Parathyroid adenoma (tissue), 2 donors: Measurements from ENCODE around the gene CABLES2.

Source experiments
- H2AFZ ChIP-seq: fragments of 300-600 bp; sonication (generic); one replicate; pipeline ENCODE4 v1.7.0; 2017; ENCODE audit warnings: antibody characterized with exemption, mild to moderate bottlenecking
- H3K27ac ChIP-seq: fragments of 300-600 bp; sonication (generic); one replicate; pipeline ENCODE4 v1.7.0; 2017
- H3K27me3 ChIP-seq: fragments of 300-600 bp; sonication (generic); one replicate; pipeline ENCODE4 v1.7.0; 2017; ENCODE audit warnings: low read length; ENCODE audit not compliant: control insufficient read depth, insufficient read depth
- H3K36me3 ChIP-seq: fragments of 300-600 bp; sonication (generic); one replicate; pipeline ENCODE4 v1.7.0; 2017; ENCODE audit warnings: low read length; ENCODE audit not compliant: control insufficient read depth, insufficient read depth
- H3K4me1 ChIP-seq: fragments of 300-600 bp; sonication (generic); one replicate; pipeline ENCODE4 v1.7.0; 2017; ENCODE audit warnings: control low read depth
- H3K4me2 ChIP-seq: fragments of 300-600 bp; sonication (generic); one replicate; pipeline ENCODE4 v1.7.0; 2017; ENCODE audit warnings: low read length
- H3K4me3 ChIP-seq: fragments of 300-600 bp; sonication (generic); one replicate; pipeline ENCODE4 v1.7.0; 2017; ENCODE audit warnings: low read depth, low read length
- H3K79me2 ChIP-seq: fragments of 300-600 bp; sonication (generic); one replicate; pipeline ENCODE4 v1.7.0; 2017; ENCODE audit warnings: control low read depth
- H3K9ac ChIP-seq: fragments of 300-600 bp; sonication (generic); one replicate; pipeline ENCODE4 v1.7.0; 2017; ENCODE audit warnings: mild to moderate bottlenecking
- H3K9me3 ChIP-seq: fragments of 300-600 bp; sonication (generic); one replicate; pipeline ENCODE4 v1.7.0; 2017; ENCODE audit warnings: low read length; ENCODE audit not compliant: control insufficient read depth
- TF ChIP-seq, protein P1 (sequence below): fragments of 300-600 bp; sonication (generic); IDR thresholded peaks from one replicate; pipeline ENCODE4 v1.7.0; 2017; ENCODE audit warnings: antibody characterized with exemption, mild to moderate bottlenecking
- donor health status: primary hyperparathyroidism.

CABLES2 gene

DNA sequence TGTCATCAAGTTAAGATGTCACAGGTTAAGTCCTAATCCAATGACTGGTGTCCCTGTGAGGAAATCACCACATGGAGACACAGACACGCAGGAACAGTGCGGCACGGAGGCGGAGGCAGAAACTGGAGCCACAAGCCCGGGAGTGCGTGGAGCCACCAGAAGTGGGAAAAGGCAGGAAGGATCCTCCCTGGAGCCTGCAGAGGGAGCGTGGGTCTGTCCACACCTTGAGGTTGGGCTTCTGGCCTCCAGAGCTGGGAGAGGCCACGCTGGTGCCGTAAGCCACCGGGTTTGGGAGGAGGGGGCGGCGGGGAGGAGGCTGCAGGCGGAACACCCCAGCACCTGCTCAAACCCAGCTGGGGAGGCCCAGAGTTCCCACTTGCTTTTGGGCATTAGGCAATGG, 3.8 kb downstream of the CABLES2 start:
- Histone ChIP-seq H3K36me3 (no peaks in the 10 kb centered on the region), H3K27ac (no peak overlapping the region), H3K79me2 (no peaks in the 10 kb centered on the region), H3K4me2 (no peak overlapping the region), H3K27me3 (no peaks in the 10 kb centered on the region), H3K4me1 (peaks cover 14% of the 10 kb centered on the region), H3K9me3 (no peaks in the 10 kb centered on the region), H2AFZ (no peak overlapping the region), H3K4me3 (no peak overlapping the region), H3K9ac (no peak overlapping the region)
- TF ChIP-seq, protein P1, sequence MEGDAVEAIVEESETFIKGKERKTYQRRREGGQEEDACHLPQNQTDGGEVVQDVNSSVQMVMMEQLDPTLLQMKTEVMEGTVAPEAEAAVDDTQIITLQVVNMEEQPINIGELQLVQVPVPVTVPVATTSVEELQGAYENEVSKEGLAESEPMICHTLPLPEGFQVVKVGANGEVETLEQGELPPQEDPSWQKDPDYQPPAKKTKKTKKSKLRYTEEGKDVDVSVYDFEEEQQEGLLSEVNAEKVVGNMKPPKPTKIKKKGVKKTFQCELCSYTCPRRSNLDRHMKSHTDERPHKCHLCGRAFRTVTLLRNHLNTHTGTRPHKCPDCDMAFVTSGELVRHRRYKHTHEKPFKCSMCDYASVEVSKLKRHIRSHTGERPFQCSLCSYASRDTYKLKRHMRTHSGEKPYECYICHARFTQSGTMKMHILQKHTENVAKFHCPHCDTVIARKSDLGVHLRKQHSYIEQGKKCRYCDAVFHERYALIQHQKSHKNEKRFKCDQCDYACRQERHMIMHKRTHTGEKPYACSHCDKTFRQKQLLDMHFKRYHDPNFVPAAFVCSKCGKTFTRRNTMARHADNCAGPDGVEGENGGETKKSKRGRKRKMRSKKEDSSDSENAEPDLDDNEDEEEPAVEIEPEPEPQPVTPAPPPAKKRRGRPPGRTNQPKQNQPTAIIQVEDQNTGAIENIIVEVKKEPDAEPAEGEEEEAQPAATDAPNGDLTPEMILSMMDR, result no peak

DNA sequence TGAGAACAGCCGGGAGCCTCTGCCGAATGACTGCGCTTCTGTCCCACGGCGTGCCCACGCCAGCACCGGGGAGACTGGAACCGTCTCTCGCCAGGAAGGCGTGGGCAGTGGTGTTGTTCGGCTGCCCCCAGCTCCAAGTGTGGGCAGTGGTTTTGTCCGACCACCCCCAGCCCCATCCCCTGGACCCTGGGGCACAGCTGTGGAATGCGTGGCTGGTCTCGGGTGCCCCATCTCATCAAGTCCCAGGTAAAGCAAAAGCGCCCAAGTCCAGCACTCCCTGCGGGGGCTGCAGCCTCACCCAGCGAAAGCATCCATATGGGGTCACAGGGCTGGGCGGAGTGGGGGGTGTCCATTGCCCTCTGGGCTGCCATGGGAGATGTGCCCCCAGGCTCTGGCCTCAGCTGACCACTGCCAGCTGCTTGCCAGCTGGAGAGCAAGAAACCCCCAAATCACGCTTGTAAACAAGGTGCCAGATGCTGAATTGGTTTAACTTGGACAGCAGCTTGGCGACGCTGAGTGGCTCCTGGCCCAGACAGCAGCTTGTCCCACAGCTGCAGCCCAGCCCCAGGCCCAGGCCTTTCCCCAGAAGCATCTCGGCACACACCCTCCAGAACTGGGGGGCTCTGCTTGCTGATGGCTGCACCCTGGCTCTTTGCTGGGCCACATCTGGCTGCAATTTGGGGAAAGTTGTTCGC, 4.5 kb downstream of the CABLES2 start:
- TF ChIP-seq, protein P1, result no peak
- H3K4me1 ChIP-seq, result peaks cover 14% of the 10 kb centered on the region
- no peak overlapping the region for H2AFZ ChIP-seq
- H3K9ac ChIP-seq, result no peak overlapping the region
- H3K27me3 ChIP-seq, result no peaks in the 10 kb centered on the region
- no peak overlapping the region for H3K27ac ChIP-seq
- no peaks in the 10 kb centered on the region for H3K79me2 ChIP-seq
- H3K4me2 ChIP-seq, result no peak overlapping the region
- no peaks in the 10 kb centered on the region for H3K36me3 ChIP-seq
- no peak overlapping the region for H3K4me3 ChIP-seq
- H3K9me3 ChIP-seq, result no peaks in the 10 kb centered on the region

DNA sequence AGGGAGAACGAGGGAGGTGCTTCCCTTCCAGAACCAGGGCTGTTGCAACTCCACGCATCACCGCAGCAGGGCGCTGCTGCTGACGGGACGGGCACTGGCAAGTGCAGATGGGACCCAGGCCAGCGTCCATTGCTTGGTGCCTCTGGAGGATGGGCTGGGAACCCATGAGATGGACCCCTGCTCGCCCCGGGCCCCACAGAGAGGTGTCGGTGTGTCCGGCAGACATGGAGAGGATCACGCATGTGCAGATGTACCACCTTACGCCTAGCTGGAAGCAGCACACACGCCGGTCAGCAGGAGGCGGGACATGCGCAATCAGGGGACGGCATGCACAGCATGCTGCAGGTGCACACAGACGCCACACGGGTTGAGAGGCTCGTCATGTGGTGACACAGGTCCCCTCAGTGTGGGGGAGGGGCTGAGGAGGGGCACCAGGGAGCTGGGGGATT, 5.7 kb downstream of the CABLES2 start:
- H3K9ac ChIP-seq, result no peak overlapping the region
- no peak overlapping the region for H3K27ac ChIP-seq
- TF ChIP-seq, protein P1, result no peak

DNA sequence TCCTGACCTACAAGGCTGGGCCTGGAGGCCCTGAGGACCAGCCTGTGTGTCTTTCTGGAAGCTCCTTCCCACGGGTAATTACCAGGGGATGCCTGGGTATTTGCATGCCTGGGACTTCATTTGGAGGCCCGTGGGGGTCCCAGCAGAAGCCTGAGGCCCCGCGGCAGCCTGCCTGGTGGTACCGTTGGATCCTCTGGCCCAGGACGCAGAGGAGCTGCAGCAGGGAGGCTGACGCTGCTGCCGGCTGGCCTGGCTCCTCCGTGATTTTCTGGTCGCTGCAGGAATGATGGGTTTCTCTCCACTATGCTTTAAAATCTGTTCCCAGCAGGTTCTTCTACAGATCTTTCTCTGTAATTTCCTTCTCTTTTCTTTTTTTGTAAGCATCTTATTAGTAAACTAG, 6.5 kb downstream of the CABLES2 start:
- TF ChIP-seq, protein P1, result no peak
- Histone ChIP-seq H3K79me2 (peaks cover 5% of the 10 kb centered on the region), H2AFZ (no peak overlapping the region), H3K4me3 (no peak overlapping the region), H3K9ac (no peak overlapping the region), H3K9me3 (no peaks in the 10 kb centered on the region), H3K27ac (no peak overlapping the region), H3K4me1 (peaks cover 3% of the 10 kb centered on the region), H3K36me3 (no peaks in the 10 kb centered on the region), H3K4me2 (no peak overlapping the region), H3K27me3 (no peaks in the 10 kb centered on the region)

More for the DNA sequence above, 5.7 kb downstream of the CABLES2 start:
- no peak overlapping the region for H2AFZ ChIP-seq
- peaks cover 3% of the 10 kb centered on the region for H3K79me2 ChIP-seq
- no peak overlapping the region for H3K4me2 ChIP-seq
- H3K4me3 ChIP-seq, result no peak overlapping the region
- no peaks in the 10 kb centered on the region for H3K36me3 ChIP-seq
- peaks cover 9% of the 10 kb centered on the region for H3K4me1 ChIP-seq
- H3K9me3 ChIP-seq, result no peaks in the 10 kb centered on the region
- H3K27me3 ChIP-seq, result no peaks in the 10 kb centered on the region

DNA sequence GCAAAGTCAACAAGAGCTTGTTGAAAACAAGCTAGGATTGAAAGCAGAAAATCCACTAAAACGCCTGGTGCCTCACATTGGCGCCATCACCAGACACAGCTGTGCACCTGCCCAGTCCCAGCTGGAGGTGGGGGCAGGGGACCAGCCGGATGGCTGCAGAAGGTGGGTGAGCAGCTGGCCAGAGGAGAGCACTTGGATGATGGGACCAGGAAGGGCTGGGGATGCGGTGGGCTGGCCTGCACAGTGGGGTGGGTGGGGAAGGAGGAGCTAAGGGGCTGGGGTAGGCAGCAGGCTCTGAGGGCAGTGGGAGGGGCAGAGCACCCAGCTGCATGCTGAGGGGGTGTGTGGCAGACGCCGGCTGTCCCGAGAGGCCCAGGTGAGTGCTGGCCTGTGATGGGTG, 7.1 kb downstream of the CABLES2 start:
- Histone ChIP-seq H3K4me2 (no peak overlapping the region), H3K4me1 (no peaks in the 10 kb centered on the region)

More for the DNA sequence above, 7.1 kb downstream of the CABLES2 start:
- no peak overlapping the region for H2AFZ ChIP-seq
- TF ChIP-seq, protein P1, result no peak
- no peak overlapping the region for H3K4me3 ChIP-seq
- H3K9ac ChIP-seq, result no peak overlapping the region
- H3K79me2 ChIP-seq, result peaks cover 5% of the 10 kb centered on the region
- H3K9me3 ChIP-seq, result no peaks in the 10 kb centered on the region
- H3K27ac ChIP-seq, result no peak overlapping the region
- no peaks in the 10 kb centered on the region for H3K27me3 ChIP-seq
- no peaks in the 10 kb centered on the region for H3K36me3 ChIP-seq
